GM23338 (cell line): Measurements from ENCODE around the gene COTL1.

Experiments used
- CREB1 ChIP-seq: fragments of 250-450 bp; sonication (Bioruptor Pico); IDR thresholded peaks from 2 replicates; pipeline ENCODE4 v1.5.0; 2020; ENCODE audit warnings: low read depth, mild to moderate bottlenecking, moderate library complexity
- CTCF ChIP-seq, 2 experiments: fragments of 200-600 bp in 1 of 2; sonication (generic) in 1 of 2; conservative IDR thresholded peaks; 2 replicates each; pipeline versions ENCODE4 v1.5.1 to v1.6.1; 2016 to 2017; ENCODE audit warnings: antibody characterized with exemption in 2 of 2, low read depth in 2 of 2, mild to moderate bottlenecking in 2 of 2, moderate library complexity in 1 of 2
- EZH2 ChIP-seq: fragments of 200-600 bp; sonication (generic); IDR thresholded peaks from one replicate; pipeline ENCODE4 v1.8.0; 2017; ENCODE audit warnings: antibody characterized with exemption, mild to moderate bottlenecking, low read depth; ENCODE audit not compliant: unreplicated experiment
- JUNB ChIP-seq: IDR thresholded peaks from one replicate; pipeline ENCODE4 v1.6.1; 2016; ENCODE audit warnings: antibody characterized with exemption; ENCODE audit not compliant: unreplicated experiment
- POLR2AphosphoS5 ChIP-seq: IDR thresholded peaks from 2 replicates; pipeline ENCODE4 v1.6.1; 2016; ENCODE audit warnings: antibody characterized with exemption, low read depth
- REST ChIP-seq: IDR thresholded peaks from one replicate; pipeline ENCODE4 v1.6.1; 2018; ENCODE audit warnings: antibody characterized with exemption; ENCODE audit not compliant: unreplicated experiment

GRCh38 chr16:84598360-84598759, 19.5 kb downstream of the COTL1 start:
- TF ChIP-seq EZH2 (no peak), CTCF (conservative IDR thresholded peaks at IDR 0.05; ENCODE audit: low read depth in 2 of 2) (no peak), POLR2AphosphoS5 (no peak), CREB1 (CRISPR knock-in tag) (no peak), REST (no peak), JUNB (no peak)
